GM18520 (cell line): ENCODE data around the gene KRT82.
"Not testable (repeated sequence)": the region's sequence is repeated elsewhere in the genome, so short reads cannot be mapped to it uniquely, and the experiment has no call there.

Source experiments
- ATAC-seq: cut with Tn5 transposase; IDR thresholded peaks from one replicate; pipeline ENCODE4 v1.9.1; 2021; ENCODE audit not compliant: unreplicated experiment

KRT82 gene

DNA sequence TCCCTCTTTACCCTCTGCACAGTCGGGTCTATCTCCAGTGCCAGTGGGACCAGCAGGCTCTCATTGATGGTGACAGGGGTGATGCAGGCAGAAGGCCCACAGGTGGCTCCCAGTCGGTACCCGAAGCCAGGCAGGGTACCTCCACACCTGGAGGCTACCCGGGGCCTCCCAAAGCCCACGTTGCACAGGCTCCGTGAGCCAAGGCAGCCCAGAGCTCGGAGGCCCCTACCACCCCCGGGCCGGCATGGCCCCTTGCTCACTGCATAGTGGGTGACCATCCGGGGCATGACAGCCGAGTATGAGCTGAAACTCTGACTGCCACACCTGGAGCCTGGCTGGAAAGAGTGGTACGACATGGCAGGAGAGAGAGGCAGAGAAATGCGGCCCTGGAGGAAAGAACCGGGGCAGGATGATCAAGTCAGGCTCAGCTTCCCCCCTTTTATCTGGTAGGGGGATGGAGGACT, at the start of gene KRT82:
TSS of gene KRT82 (minus strand) at position 414 of the 464 bp plus-strand sequence. CDS start at position 356, 58 bp downstream.
- ATAC-seq: no peak

DNA sequence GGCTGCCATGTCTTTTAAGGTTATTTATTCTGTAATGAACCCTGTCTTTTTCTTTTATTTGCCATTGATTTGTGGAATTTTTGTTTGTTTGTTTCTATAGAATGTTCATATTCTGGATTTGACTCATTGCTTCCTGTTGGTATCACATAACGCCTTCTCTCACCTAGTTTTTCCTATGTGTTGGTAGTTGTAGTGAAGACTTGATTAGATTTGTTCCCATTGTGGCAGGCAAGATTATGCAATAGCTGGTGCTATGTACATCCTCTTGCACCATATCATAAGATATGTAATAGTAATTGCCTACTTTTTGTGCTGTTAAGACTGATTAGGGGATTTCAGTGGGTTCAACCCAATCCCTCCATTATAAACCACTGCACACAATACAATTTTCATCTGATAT, 49.7 kb upstream of the KRT82 start:
- no peak for ATAC-seq

GRCh38 chr12:52454411-52455201, 48.5 kb upstream of the KRT82 start:
- ATAC-seq: no peak

DNA sequence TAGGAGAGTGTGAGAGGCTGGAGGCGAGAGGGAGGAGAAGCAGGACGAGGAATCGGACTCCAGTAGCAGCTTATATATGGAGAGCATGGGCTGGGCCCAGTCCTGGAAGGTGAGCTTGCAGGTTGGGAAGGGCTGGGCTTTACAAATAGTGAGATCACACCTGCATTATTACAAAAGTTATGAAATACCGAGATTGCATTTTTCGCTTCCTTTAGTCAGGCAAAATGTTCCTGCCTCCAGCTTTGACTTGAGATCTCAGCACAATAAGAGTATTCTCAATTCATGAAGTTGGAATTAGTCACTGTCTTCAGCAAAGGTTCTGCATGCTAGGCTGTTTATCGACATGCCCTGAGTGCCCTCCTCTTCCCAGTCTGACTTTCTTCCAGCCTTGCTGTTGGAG, 46.0 kb upstream of the KRT82 start, which contains the start of gene KRT6B:
TSS of gene KRT6B (minus strand) at position 46 of the 400 bp plus-strand sequence. CDS start 68 bp downstream, outside the sequence.
- no peak for ATAC-seq

- no peak for ATAC-seq
Measured at GRCh38 chr12:52448228-52448627, 42.1 kb upstream of the KRT82 start.

- ATAC-seq: not testable (repeated sequence)
Measured at GRCh38 chr12:52447196-52447595, 41.1 kb upstream of the KRT82 start.

DNA sequence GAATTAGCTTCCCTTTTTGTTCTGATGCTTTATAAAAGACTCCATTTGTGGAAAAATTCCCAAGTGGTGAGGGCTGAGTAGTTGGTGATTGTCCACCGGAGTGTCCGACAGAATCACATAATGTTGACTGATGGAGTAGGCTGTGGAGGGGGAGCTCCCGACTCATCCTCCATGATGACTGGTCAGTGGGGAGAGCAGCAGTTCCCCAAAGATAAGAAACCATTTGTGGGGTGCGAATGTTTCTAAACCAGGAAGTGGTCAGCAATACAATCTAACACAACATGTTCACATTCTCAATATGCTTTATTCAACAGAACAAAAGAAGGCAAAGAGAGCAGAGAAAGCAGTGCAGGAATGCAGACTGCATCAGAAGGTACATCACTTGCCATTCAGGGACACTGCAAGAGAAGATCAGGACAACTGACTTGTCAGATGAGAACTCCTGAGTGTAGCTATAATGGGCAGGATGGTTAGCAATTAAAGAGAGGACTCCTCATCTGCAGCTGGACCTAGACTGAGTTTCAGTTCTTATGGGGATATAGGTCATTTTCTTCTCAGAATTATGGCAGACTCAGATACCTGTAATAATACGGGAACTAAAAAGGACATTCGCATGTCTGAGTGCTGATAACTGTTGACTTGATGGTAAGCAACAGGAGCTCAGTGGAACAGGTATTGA, 40.4 kb upstream of the KRT82 start:
- ATAC-seq: no peak

DNA sequence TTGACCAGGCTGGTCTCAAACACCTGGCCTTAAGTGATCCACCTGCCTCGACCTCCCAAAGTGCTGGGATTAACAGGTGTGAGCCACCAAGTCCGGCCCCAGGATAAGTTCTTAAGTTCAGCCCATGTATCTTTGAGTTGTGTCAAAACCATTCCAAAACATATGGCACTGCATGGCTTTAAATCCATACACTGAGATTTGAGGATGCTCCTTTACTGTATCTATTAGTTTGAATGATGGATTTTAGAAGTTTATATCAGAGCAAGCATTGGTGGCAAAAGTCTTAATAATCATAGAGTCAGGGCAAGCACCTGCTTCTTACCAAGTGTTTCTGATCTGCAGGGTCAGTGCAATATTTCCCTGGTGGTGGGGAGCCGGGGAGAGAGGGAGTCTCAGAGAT, 39.7 kb upstream of the KRT82 start:
- no peak for ATAC-seq

DNA sequence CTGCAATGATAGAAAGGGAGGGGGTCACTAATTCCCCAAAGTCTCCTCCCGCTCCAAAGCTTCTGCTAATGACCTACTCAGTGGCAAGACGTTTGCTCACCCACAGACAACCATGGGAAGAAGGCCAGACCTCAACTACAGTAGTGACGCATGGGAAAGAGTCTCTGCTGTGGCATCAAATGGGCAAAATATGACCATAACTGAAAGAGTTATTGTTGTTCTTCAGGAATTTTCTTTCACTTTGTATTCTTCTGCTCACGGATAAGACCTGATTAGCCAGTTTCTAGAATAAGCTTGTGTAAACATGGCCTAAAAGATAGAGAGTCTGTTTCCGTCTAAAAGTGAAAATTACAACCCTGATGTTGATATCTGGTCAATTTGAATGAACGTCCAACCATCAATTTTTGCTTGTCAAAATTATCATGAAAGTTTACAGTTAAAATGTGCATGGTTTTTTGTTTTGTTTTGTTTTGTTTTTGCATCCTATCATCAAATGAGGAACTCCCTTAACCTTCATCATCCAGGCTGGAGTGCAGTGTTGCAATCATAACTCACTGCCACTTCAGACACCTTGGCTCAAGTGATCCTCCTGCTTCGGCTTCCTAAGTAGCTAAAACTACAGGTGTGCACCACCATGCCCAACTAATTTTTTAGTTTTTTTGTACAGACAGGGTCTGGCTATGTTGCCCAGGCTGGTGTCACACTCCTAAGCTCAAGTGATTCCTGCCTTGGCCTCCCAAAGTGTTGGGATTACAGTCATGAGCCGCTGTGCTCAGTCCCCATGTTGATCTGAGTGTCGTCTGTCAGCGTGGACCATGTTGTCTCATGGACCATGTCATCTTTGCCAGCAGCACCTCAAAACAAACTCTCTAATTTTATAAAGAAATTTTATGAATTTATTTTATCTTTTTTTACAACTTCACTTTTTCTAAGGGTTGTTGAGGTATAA, 38.8 kb upstream of the KRT82 start:
- no peak for ATAC-seq

- ATAC-seq: no peak
Measured at GRCh38 chr12:52443966-52444365, 37.8 kb upstream of the KRT82 start.

DNA sequence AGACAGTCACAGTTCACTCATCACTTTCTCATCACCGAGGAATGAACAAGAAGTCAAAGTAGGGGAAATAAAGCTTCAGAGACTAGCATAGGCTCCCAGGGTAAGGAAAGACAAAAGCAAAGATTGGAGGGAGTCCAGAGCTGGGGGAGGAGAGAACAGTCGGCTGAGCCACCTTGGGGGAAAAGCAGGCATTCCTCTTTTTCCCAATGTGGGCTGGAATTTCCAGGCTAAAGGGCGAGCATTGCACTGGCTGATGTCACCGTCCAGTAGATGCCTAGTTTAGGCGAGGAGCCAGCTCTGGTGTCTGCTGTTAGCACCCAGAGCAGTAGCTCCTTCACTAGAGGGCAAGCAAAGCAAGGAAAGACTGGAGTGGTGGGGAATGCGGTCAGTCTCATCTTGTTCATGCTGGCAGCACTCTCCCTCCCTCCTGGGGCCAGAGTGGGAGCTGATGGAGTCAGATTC, 36.5 kb upstream of the KRT82 start:
- ATAC-seq: no peak

DNA sequence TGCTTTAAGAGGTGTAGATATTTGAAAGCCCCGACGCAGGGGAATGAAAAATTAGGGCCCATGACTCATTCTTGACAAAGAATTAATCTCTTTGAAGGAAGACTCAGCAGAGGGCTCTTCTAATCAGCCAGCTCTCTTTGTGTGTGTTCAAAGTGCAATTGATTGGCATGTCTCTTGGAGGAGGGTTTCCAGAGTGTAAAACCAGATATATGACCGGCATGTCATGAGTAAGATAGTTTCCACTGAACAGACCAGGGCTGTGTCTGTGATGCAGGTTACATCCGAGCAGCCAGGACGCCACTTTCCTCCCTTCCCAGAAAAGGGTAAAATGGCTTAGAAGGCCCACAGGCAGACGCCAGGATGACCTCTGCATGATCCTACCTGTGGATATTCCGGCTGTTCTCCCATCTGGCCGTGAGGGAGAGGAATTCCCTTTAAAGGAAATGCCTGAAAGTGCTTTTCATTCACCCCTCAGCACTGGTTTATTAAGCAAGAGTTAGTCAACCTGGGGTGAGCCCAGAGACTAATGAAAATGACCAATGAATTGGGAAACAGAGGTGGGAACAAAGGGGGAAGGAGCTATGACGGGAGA, 35.3 kb upstream of the KRT82 start:
- ATAC-seq: no peak

DNA sequence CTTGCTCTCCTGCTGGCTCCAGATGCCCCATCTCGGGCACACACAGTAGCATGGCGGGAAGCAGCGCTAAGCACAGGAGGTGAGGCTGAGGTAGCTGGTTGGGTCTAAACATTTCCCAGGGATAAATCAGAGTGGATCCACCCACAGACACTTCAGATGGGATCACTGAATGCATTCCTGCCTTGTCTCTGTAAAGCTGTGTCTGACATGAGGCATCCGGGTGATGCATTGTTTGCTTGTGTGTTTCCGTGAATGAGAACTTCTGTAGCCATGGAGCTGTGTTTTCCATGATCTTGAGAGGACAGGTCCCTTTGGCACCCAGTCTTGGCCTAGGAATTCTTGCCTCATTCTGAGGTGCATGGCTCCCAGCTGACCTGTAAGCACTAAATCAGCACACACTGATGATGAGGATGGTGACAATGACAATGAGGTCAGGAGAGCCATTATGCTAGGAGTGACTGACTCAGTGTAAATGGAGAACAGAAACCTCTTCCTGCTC, 34.7 kb upstream of the KRT82 start:
- no peak for ATAC-seq

DNA sequence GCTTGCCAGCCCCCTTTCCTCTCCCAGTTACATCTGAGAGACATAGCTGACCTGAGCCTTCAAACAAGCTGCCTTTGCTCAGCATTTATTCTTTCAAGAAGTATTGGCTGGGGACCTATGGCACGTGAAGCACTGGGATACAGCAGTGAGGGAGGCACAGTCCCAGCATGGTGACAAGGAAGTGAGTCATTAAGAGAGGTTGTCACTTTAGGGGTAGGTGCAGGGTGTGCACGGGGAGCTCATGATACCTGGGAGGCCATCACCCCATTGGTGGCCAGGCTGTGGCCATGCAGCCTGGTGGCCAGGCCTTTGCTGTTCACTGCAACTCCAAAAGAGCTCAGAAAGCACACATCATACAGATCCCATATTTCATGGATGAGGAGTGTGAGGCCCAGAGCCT, 33.7 kb upstream of the KRT82 start:
- ATAC-seq: no peak

- ATAC-seq: no peak
Measured at GRCh38 chr12:52439420-52439819, 33.3 kb upstream of the KRT82 start.

DNA sequence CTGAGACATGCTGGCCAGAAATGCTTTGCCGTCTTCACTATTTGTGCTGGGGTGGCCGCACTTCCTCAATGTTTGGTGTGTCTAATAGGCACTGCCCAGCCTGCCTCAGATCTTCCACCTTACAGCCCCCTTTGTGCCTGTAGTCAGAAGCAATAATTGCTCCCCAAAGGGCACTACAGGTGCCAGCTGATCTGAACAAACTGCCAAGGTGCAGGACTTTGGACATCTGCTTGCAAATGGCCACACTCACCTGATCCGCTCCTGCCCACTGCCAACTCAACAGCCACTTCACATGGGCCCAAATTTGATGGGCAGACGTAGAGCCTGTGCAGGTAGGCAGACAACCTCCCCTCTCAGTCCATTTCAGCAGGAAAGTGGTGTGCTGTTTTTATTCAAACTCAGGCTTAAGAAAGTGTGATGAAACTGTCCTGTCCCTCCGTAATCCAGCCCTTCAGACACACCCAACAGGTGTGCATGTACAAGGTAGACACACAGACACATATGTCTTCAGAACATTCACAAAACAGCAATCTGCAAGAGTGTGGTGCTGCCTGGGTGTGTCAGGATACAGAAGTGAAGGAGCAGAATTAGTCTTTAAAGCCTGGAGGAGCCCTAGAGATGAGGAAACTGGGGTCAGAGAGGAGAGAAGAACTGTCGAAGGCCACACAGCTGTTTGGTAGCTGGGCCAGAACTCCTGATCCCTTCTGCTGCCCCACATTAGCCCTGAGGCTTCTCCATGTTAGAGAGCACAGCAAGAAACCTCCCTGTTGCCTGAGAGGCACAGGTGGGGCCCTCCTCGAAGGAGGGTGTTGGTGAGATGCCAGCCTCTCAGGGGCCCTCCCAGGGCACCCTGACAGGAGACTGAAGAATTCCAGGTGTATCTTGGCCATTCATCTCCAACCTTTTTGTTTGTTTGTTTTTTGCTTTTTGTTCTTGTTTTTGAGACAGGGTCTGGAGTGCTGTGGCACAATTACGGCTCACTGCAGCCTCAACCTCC, 32.5 kb upstream of the KRT82 start:
- ATAC-seq: no peak

DNA sequence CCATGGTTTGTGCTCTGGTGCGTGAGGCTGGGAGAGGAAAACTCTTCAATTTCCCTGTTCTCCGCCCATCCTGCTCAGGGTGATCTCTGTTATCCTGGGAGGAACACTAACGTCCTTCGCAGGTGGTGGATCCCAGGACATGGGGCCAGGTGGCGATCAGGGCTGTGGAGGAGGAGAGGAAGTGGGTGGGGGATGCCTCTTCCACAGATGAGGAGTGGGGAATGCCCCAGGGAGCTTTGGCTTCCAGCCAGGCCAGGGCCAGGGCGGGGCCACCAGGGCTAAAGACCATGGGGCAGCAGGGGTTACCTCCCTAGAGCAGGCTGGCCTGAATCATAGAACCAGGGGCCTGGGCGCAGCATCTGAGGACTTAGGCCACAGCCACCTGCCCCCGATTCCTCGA, 31.4 kb upstream of the KRT82 start:
- ATAC-seq: no peak

DNA sequence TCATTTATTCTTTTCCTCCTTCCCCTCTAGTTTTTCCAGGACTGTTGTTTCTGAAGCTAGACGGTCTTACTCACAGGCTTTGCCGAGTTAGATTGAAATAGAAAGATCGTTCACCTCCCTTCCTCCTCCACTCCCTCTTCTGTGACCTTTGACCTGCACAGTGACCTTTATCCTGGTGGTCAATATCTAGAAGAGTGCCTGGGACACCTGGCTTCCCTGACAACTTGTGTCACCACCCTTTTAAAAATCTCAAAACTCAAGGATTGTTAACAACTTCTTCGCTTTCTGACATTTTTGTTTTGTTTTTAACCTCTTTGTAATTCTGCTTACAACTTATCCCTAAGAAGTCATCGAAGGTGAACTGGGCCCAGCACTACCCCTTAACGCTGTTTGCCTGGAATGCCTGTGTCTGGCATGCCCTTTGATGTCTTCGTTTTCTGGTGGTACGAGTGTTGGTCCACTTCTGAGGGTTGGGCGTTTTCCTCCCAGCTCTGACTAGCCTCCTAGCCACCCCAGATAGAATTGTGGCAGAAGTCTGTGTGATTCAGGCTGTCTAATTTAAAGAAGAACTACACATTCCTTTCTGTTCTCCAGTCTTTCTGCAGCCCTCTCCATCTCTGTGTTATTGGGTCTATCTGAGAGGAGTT, 30.8 kb upstream of the KRT82 start:
- no peak for ATAC-seq
